GM18951 (cell line): ENCODE results near the gene SART1.
"Not testable (repeated sequence)": the region's sequence is repeated elsewhere in the genome, so short reads cannot be mapped to it uniquely, and the experiment has no call there.

ENCODE experiments used
- POLR2A ChIP-seq: IDR thresholded peaks from 4 replicates; pipeline ENCODE4 v1.6.1; 2011; ENCODE audit warnings: mild to moderate bottlenecking; ENCODE audit not compliant: insufficient read length, insufficient read depth; ENCODE audit errors: extremely low read depth
- in situ Hi-C: fragments of 300-500 bp; cut with MboI; formaldehyde crosslinking; loops from one replicate; pipeline ENCODE4 v1.12.0; 2022; ENCODE audit warnings: low sequenced_read_pairs, mixed read lengths, inconsistent platforms; ENCODE audit not compliant: unreplicated experiment

Gene SART1

GRCh38 chr11:65944767-65945166 is 16.8 kb upstream of the SART1 start:
- TF ChIP-seq POLR2A, result no peak
- in situ Hi-C loops, result no loop called here

DNA sequence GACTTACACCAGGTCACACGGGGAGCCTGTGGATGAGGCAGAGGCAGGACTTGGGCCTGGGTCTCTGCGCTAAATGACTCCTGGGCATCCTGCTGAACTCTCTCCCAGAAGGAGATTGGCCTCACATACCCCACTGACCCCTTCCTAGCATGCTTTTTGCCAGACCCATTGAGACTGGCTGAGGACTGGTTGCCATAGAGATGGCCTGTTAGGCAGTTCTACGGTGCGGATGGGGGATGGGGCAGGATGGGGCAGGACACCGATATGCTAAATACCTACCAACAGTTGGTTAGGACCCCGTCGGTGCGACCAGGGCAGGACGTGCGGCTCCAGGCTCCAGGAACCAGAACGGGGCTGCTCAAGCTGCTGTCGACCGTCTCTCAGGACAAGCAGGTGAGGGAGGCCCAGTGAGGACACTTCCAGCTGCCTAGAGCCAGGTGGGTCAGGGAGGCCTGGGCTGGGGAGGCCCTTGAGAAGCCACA is 16.1 kb upstream of the SART1 start, which contains the start of gene TSGA10IP:
Gene TSGA10IP (plus strand): TSS at position 51 of the 482 bp plus-strand sequence. CDS start 196 bp downstream, at position 247.
- in situ Hi-C loops, result no loop called here
- no peak for TF ChIP-seq POLR2A

- in situ Hi-C loops, result no loop called here
These were observed 15.5 kb upstream of the SART1 start for GRCh38 chr11:65945941-65946558.

DNA sequence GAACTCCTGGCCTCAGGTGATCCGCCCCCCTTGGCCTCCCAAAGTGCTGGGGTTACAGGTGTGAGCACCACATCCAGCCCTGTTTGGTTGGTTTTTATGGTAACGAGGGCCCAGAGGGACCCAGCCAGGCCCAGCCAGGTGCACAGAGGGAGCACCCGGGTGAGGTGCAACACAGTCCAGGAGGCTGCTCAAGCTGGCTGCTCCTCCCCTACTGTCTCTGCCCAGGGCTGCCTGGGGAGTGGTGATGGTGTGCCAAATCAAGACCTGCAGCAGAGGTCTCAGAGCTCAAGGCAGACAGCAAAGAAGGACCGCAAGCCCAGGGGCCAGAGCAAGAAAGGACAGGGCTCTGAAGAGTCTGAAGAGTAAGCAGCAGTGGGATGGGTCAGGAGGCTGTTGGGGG is 14.9 kb upstream of the SART1 start:
- in situ Hi-C loops, result no loop called here
- no peak for TF ChIP-seq POLR2A

More at GRCh38 chr11:65945941-65946558, 15.5 kb upstream of the SART1 start:
- TF ChIP-seq POLR2A, result no peak

DNA sequence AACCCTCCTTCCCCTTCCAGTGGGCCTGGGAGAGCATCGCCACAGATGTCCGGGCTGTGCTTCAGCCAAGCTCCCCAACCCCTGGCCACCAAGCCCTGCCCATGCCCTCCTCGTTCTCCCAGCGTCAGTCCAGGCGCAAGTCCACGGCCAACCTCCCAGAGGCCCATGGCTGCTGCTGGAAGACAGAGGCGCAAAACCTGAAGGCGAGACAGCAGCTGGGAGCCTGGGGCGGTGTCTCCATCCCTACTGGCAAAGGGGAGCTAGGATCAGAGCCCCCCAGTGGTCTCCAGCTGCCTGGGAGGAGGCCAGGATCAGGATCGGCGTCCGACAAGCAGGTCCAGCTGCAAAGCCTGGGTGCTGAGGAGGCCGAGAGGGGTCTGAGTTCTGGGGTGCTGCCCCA is 14.4 kb upstream of the SART1 start:
- TF ChIP-seq POLR2A, result no peak
- in situ Hi-C loops, result no loop called here

DNA sequence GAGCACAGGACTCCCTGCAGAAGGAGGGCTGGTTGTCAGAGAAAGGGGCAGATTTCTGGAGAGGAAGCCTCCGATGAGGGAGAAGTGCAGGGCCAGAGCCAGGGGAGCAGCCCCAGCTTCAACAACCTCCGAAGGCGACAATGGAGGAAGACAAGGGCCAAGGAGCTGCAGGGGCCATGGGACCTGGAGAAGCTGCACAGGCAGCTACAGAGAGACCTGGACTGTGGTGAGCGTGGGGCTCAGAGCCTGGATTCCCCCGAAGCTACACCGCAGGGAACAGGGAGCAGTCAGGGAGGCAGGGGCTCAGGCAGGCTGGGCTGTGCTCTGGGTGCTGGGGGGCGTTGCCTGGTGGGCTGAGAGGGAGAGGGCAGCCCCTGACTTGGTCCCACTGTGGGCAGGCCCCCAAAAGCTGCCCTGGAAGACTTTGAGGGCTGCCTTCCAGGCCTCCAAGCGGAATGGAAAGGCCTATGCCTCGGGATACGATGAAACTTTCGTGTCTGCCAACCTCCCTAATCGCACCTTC is 13.9 kb upstream of the SART1 start:
- TF ChIP-seq POLR2A, result no peak
- in situ Hi-C loops, result no loop called here

- in situ Hi-C loops, result not testable (repeated sequence)
These were observed 10.8 kb upstream of the SART1 start for GRCh38 chr11:65950711-65951110.

DNA sequence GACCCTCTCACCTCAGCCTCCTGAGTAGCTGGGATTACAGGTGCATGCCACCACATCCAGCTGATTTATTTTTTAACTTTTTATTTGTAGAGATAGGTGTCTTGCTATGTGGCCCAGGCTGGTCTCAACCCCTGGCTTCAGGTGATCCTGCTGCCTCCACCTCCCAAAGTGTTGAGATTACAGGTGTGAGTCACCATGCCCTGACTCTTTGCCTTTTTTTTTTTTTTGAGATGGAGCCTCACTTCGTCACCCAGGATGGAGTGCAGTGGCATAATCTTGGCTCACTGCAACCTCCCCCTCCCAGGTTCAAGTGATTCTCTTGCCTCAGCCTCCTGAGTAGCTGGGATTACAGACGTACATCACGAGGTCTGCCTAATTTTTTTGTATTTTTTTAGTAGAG is 9.9 kb upstream of the SART1 start:
- in situ Hi-C loops, result not testable (repeated sequence)

DNA sequence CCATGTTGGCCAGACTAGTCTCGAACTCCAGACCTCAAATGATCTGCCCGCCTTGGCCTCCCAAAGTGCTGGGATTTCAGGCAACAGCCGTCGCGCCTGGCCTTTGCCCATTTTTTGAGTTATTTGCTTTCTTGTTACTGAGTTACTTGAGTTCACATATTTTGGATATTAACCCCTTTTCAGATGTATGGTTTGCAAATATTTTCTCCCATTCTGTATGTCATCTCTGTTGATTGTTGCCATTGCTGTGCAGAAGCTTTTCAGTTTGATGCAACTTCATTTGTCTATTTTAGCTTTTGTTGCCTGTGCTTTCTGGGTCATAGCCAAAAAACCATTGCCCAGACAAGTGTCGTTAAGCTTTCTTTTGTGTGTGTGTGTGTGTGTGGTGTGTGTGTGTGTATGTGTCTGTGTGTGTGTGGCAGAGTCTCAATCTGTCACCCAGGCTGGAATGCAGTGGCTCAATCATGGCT is 9.4 kb upstream of the SART1 start:
- in situ Hi-C loops, result no loop called here
- no peak for TF ChIP-seq POLR2A

DNA sequence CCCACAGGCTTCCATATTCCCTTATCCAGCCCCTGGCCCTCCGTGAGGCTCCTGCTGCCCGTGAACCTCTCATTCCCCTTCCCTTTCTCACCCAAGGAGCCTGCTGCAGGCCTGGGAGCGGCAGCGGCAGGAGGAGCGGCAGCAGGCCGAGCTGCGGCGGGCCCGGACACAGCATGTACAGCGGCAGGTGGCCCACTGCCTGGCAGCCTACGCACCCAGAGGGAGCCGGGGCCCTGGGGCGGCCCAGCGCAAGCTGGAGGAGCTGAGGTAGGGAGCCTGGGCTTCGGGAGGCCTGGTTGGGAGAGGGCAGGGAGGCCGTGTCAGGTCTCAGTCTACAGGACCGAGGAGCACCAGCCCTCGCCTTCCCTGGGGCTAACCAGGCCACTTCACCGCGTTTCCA is 8.1 kb upstream of the SART1 start:
- in situ Hi-C loops, result no loop called here
- TF ChIP-seq POLR2A, result no peak

DNA sequence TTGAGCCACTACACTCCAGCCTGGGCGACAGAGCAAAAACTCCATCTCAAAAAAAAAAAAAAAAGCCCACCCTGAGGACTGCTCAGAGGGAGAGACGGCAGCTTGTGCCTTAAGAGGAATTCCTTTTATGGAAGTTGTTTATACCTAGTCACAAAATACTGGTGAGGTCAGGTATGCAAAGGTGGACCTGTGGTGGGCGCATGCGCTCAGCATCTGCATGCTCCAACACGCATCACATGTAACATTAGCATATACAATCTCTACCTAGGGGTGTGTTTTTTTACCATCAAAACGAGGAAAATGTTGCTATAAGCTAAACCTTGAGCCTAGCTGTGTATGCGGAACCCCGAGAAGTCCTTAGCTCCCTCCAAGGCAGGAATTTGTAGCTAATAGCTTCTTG is 6.8 kb upstream of the SART1 start:
- in situ Hi-C loops, result no loop called here
- TF ChIP-seq POLR2A, result no peak

DNA sequence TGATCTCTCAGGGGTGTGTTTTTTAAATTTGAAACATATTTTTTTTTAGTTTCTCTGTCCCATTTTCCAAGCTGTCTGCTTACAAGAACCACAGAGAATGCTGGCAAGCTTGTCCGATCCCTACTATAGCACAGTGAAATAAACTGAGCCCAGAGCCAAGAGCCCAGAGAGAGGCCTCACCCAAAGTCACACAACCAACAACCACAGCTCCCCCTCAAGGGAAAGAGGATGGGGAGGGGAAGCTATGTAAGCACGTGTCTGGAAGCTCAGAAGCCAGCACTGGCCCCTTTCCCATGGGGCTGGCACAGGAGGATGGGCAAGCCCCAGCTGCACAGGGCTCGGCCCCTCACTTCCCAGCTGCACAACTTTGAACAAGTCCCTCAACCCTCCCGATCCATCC is 3.2 kb upstream of the SART1 start:
- in situ Hi-C loops, result no loop called here
- TF ChIP-seq POLR2A, result no peak

DNA sequence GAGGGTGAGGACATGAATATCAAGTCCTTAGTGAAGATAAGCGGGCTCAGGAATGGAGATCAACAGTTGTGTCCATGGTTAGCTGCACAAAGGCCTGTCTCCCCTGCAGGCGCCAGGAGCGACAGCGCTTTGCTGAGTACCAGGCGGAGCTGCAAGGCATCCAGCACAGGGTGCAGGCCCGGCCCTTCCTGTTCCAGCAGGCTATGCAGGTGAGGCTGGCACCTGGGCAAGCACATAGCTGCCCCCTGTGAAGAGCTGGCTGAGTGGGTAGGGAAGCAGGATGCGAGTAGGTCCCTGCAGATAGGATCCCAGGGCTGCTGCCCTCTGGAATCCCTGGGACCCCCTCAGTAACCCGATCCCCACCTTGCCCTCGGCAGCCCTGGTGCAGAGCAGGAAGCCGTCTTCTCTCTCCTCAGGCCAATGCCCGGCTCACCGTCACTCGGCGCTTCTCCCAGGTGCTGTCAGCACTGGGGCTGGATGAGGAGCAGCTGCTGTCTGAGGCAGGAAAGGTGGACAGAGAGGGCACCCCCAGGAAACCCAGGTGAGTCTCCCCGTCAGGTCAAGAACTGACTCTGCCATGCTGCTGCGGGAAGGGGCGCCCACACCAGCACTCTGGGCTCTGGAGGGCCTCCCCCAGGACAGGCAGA is 2.6 kb upstream of the SART1 start:
- no peak for TF ChIP-seq POLR2A
- in situ Hi-C loops, result no loop called here

- no peak for TF ChIP-seq POLR2A
- in situ Hi-C loops, result no loop called here
These were observed 689 bp upstream of the SART1 start for GRCh38 chr11:65960824-65961266.

- in situ Hi-C loops, result no loop called here
- TF ChIP-seq POLR2A, result no peak
These were observed 619 bp downstream of the SART1 start for GRCh38 chr11:65962141-65962564.
